Gastrocnemius medialis (tissue), 4 donors: ENCODE results near the gene PSMB8. TPM values are rescaled to one million over a fixed set of nuclear protein-coding genes. Genes with fewer than 3 reads are reported as not detected.
A peak's percentile ranks its signal among the peaks of the same experiment; 100 is the strongest.

Source experiments
- ATAC-seq, 2 donors: fragments of 150-250 bp; one replicate each; pipeline ENCODE4 v1.9.1; 2016
- DNase-seq, 2 donors: peaks; one replicate each; pipeline ENCODE4 v3.0.0-alpha.2; 2019
- H3K27ac ChIP-seq, 4 donors: fragments of 200-600 bp; sonication (generic); 1 replicate in 1 of 4; 2 replicates in 3 of 4; pipeline ENCODE4 v1.5.1; 2016 to 2018; ENCODE audit warnings: mild to moderate bottlenecking in 2 of 4, moderate library complexity in 1 of 4
- H3K27me3 ChIP-seq, 3 donors: fragments of 200-600 bp; sonication (generic) in 2 of 3; 1 replicate in 1 of 3; 2 replicates in 2 of 3; pipeline versions ENCODE4 v1.5.1 to v1.6.0; 2016 to 2019; ENCODE audit warnings: mild to moderate bottlenecking in 1 of 3, moderate library complexity in 1 of 3
- H3K36me3 ChIP-seq, 2 donors: fragments of 200-600 bp; sonication (generic) in 1 of 2; one replicate each; pipeline ENCODE4 v1.5.1; 2017 to 2018
- H3K4me1 ChIP-seq, 2 donors: fragments of 200-600 bp; sonication (generic) in 1 of 2; one replicate each; pipeline ENCODE4 v1.5.1; 2016 to 2017; ENCODE audit warnings: mild to moderate bottlenecking in 2 of 2
- H3K4me3 ChIP-seq, 4 donors: fragments of 200-600 bp; sonication (generic) in 3 of 4; 1 replicate in 1 of 4; 2 replicates in 3 of 4; pipeline ENCODE4 v1.5.1; 2016 to 2019; ENCODE audit warnings: mild to moderate bottlenecking in 2 of 4
- H3K9me3 ChIP-seq, 3 donors: fragments of 200-600 bp; sonication (generic) in 2 of 3; 1 replicate in 1 of 3; 2 replicates in 2 of 3; pipeline ENCODE4 v1.5.1; 2016 to 2019
- CTCF ChIP-seq, 5 experiments: fragments of 450-650 bp in 3 of 5; fragments of 200-600 bp in 2 of 5; sonication (generic) in 2 of 5; IDR thresholded peaks in 4 of 5; conservative IDR thresholded peaks in 1 of 5; 1 replicate in 4 of 5; 2 replicates in 1 of 5; pipeline ENCODE4 v1.5.1; 2016 to 2019; ENCODE audit warnings: antibody characterized with exemption in 5 of 5, mild to moderate bottlenecking in 3 of 5, moderate library complexity in 3 of 5
- POLR2A ChIP-seq, 2 donors: fragments of 450-650 bp; IDR thresholded peaks; one replicate each; pipeline ENCODE4 v1.6.1; 2017; ENCODE audit warnings: antibody characterized with exemption in 2 of 2, mild to moderate bottlenecking in 2 of 2, moderate library complexity in 2 of 2
- in situ Hi-C, 4 donors: fragments of 200-750 bp; cut with MboI; loops; one replicate each; pipeline versions ENCODE4 v1.15.0 to v1.8.0; 2017; ENCODE audit warnings: low sequenced_read_pairs in 4 of 4
- intact Hi-C: fragments of 100-400 bp; cut with DNase I; formaldehyde crosslinking; loops from one replicate; pipeline ENCODE4 v1.15.1; 2023; ENCODE audit warnings: low total_unique reads
- total RNA-seq, 4 donors: library from RNA; depleted of rRNA; stranded (reverse); fragments of >200 nt; gene quantifications; one replicate each; pipeline versions ENCODE4 v1.1.0 to v1.2.3, GENCODE V29; 2016

The PSMB8 gene
- total RNA-seq, 4 donors from 2014 or later = 7.0 to 20.2 (median 9.2) TPM

DNA sequence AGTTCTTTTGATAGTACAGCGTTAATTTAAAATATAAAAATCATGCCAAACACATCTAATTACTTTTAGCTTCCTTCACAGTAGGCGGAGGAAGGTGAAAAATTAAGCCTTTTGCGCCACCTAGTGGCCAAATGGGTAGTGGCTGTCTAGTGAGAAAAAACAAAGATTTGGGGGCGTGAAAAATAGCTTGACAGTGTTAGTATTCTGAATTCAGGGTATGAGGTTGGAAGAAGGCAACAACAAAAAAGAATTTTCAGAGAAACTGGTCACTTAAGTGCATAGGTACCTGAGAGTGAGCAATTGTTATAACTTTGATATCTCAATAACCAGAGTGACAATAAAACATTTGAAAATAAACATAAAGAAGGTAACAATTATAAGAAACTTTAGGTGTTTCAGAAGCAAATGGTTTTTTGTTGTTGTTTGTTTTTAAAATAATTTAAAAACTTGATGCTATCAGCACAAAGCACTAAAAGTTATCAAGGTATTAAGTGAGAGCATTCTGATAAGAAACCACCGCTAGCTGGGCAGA lies 24.5 kb upstream of the PSMB8 start:
- peak; percentile 46 to 55 for DNase-seq
- TF ChIP-seq POLR2A (IDR thresholded peaks at IDR 0.05) (no peak), CTCF (IDR thresholded peaks at IDR 0.05 in 4 of 5, conservative IDR thresholded peaks at IDR 0.05 in 1 of 5) (peak; percentile 88 to 95 (median 91))
- H3K4me3 ChIP-seq = no peak overlapping the region
- no peaks in the 10 kb centered on the region for H3K36me3 ChIP-seq
- in situ Hi-C loops = no loop called here
- intact Hi-C loops = loop anchor here (1.0 to 5.0 kb wide), 4 partner anchors 14 to 451 kb away; partner anchors contain the start of genes PSMB9 and TAP2
- peak; percentile 60 to 86 for ATAC-seq
- H3K4me1 ChIP-seq = no peaks in the 10 kb centered on the region
- H3K9me3 ChIP-seq = no peaks in the 10 kb centered on the region
- H3K27me3 ChIP-seq = no peaks in the 10 kb centered on the region
- no peak overlapping the region for H3K27ac ChIP-seq

DNA sequence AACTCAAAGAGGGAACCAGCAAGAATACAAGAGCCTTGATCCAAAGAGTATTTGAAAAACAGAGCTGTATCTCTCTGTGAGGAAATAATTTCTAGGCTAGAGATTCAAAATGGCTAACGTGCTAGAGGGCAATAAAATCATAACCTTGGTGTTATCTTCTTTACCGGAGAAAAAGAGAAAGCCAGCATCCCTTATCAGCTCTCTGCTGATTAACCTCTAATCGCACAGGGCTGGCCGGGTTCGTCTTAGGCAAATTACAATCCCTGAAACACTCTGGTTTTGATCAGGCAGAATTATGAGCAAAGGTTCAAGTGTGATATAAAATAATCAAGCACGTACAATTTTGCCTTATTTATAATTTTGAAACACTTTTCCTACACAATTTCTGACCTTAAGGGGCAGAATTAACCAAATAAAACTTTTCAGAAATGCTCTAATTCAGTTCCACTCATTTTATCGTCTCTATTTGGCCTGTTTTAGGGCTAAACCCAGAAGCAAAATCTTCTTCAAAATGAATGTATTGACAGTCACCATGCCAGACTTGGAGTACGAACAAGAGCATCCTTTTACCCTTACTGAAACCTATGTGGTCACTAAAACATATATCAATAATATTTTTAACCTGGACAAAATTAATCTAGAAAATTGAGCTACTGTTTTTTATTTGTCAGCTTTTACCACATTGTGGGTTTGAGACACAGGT lies 23.9 kb upstream of the PSMB8 start:
- in situ Hi-C loops (no loop called here), intact Hi-C loops (loop anchor here (1.0 to 5.0 kb wide), 4 partner anchors 13 to 450 kb away; partner anchors contain the start of genes PSMB9 and TAP2)
- Histone ChIP-seq H3K27ac (no peak overlapping the region), H3K4me1 (no peaks in the 10 kb centered on the region), H3K4me3 (no peak overlapping the region), H3K36me3 (no peaks in the 10 kb centered on the region), H3K9me3 (no peaks in the 10 kb centered on the region), H3K27me3 (no peaks in the 10 kb centered on the region)
- no peak for TF ChIP-seq CTCF (IDR thresholded peaks at IDR 0.05 in 4 of 5, conservative IDR thresholded peaks at IDR 0.05 in 1 of 5)
- TF ChIP-seq POLR2A (IDR thresholded peaks at IDR 0.05) = no peak
- no peak for ATAC-seq
- no peak for DNase-seq

- H3K4me1 ChIP-seq = no peaks in the 10 kb centered on the region
- ATAC-seq (no peak), DNase-seq (no peak)
- no peak overlapping the region for H3K4me3 ChIP-seq
- TF ChIP-seq CTCF (IDR thresholded peaks at IDR 0.05 in 4 of 5, conservative IDR thresholded peaks at IDR 0.05 in 1 of 5) (no peak), POLR2A (IDR thresholded peaks at IDR 0.05) (no peak)
- no peaks in the 10 kb centered on the region for H3K9me3 ChIP-seq
- intact Hi-C loops = loop anchor here (5.0 kb wide), 2 partner anchors 40 to 450 kb away; no protein-coding TSS in a partner anchor
- no peak overlapping the region for H3K27ac ChIP-seq
- H3K27me3 ChIP-seq = no peaks in the 10 kb centered on the region
- in situ Hi-C loops = no loop called here
- H3K36me3 ChIP-seq = no peaks in the 10 kb centered on the region
Observed at GRCh38 chr6:32867022-32867477, 23.2 kb upstream of the PSMB8 start.

DNA sequence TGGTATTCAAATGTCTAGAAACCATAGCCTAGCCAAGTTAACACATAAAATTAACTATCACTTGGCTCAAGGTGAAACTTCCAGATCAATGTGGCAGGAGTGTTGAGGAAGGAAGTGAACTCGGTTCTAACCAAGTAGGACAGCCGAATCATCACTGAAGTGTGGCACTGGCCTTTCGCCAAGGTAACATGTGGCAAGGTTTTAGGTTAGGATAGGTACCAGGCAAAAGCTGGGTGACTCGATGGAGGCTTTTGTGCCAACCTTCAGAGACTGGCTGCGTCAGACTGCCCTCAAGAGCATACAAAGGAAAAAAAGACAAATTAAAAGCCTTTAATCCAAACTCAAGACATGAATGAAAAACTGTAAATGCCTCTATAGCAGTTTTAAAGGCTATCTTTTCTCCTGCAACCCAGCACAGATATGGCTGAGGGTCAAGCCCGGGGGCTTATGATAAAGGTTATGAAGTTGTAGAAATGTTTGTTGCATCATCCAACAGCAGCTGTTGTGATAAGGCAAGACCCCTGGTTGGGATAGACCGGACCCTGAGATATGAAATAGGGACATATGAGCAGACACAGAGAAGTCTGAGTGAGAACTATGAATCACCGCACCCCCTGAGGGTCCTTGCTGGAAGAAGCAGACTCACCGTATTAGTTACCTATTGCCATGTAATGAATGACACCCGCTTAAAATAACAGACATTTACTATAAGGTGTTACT lies 22.0 kb upstream of the PSMB8 start:
- ATAC-seq (no peak), DNase-seq (no peak)
- H3K4me1 ChIP-seq = peaks cover 0 to 3% of the 10 kb centered on the region in 2 donors
- intact Hi-C loops = loop anchor here (5.0 kb wide), 2 partner anchors 39 to 449 kb away; no protein-coding TSS in a partner anchor
- H3K4me3 ChIP-seq = no peak overlapping the region
- TF ChIP-seq CTCF (IDR thresholded peaks at IDR 0.05 in 4 of 5, conservative IDR thresholded peaks at IDR 0.05 in 1 of 5) (no peak), POLR2A (IDR thresholded peaks at IDR 0.05) (no peak)
- no peaks in the 10 kb centered on the region for H3K36me3 ChIP-seq
- H3K27ac ChIP-seq = no peak overlapping the region
- no peaks in the 10 kb centered on the region for H3K9me3 ChIP-seq
- no peaks in the 10 kb centered on the region for H3K27me3 ChIP-seq
- in situ Hi-C loops = no loop called here
